ENCODE measurements around the gene SKIC8. TPM values are rescaled to one million over a fixed set of nuclear protein-coding genes. Genes with fewer than 3 reads are reported as not detected.

SKIC8 gene
- polyA plus RNA-seq, 4 donors: 45.9 to 68.0 (median 58.6) TPM

GRCh38 chr15:78263907-78264303 is 35.5 kb downstream of the SKIC8 start:
- WGBS, 3 donors: 60 to 86% (median 68%) methylated on average over 17 to 23 of the region's 23 CpGs
- peaks cover 0 to 4% (median 0%) of the 10 kb centered on the region in 3 donors for H3K36me3 ChIP-seq (ENCODE audit: control insufficient read depth in 3 of 3, insufficient read depth in 2 of 3, low read depth in 1 of 3, low read length in 3 of 3)
- FAIRE-seq: no peak
- no peaks in the 10 kb centered on the region for H3K9me3 ChIP-seq (ENCODE audit: control insufficient read depth in 2 of 2, insufficient read depth in 1 of 2, low read depth in 1 of 2, low read length in 1 of 2)
- peak in 1 of 2 donors; percentile 35 for DNase-seq
- peak overlapping the region in 1 of 3 donors; percentile 40 for H3K27ac ChIP-seq (ENCODE audit: low read depth in 1 of 3, low read length in 2 of 3)
- peak overlapping the region; percentile 70 to 80 (median 79) for H3K4me3 ChIP-seq (ENCODE audit: low read depth in 1 of 3, low read length in 3 of 3)
- no peaks in the 10 kb centered on the region for H3K27me3 ChIP-seq (ENCODE audit: control insufficient read depth in 3 of 3, insufficient read depth in 3 of 3, low read length in 3 of 3)
- H3K4me1 ChIP-seq (ENCODE audit: control insufficient read depth in 3 of 3, insufficient read depth in 2 of 3, low read depth in 1 of 3, low read length in 2 of 3): peaks cover 0 to 16% (median 8%) of the 10 kb centered on the region in 3 donors

- WGBS, 3 donors: 76 to 92% (median 83%) methylated on average over 7 of the region's 7 CpGs
- Histone ChIP-seq H3K27me3 (ENCODE audit: control insufficient read depth in 3 of 3, insufficient read depth in 3 of 3, low read length in 3 of 3) (no peaks in the 10 kb centered on the region), H3K9me3 (ENCODE audit: control insufficient read depth in 2 of 2, insufficient read depth in 1 of 2, low read depth in 1 of 2, low read length in 1 of 2) (no peaks in the 10 kb centered on the region), H3K27ac (ENCODE audit: low read depth in 1 of 3, low read length in 2 of 3) (no peak overlapping the region), H3K36me3 (ENCODE audit: control insufficient read depth in 3 of 3, insufficient read depth in 2 of 3, low read depth in 1 of 3, low read length in 3 of 3) (peaks cover 0 to 4% (median 0%) of the 10 kb centered on the region in 3 donors), H3K4me3 (ENCODE audit: low read depth in 1 of 3, low read length in 3 of 3) (no peak overlapping the region), H3K4me1 (ENCODE audit: control insufficient read depth in 3 of 3, insufficient read depth in 2 of 3, low read depth in 1 of 3, low read length in 2 of 3) (peaks cover 0 to 16% (median 8%) of the 10 kb centered on the region in 3 donors)
- FAIRE-seq (no peak), DNase-seq (no peak)
Observed at GRCh38 chr15:78263351-78263781, 36.0 kb downstream of the SKIC8 start.

- WGBS, 3 donors: 70 to 83% (median 81%) methylated on average over 3 of the region's 3 CpGs
- H3K27ac ChIP-seq (ENCODE audit: low read depth in 1 of 3, low read length in 2 of 3): no peak overlapping the region
- no peak for DNase-seq
- H3K9me3 ChIP-seq (ENCODE audit: control insufficient read depth in 2 of 2, insufficient read depth in 1 of 2, low read depth in 1 of 2, low read length in 1 of 2): no peaks in the 10 kb centered on the region
- no peak overlapping the region for H3K4me3 ChIP-seq (ENCODE audit: low read depth in 1 of 3, low read length in 3 of 3)
- H3K4me1 ChIP-seq (ENCODE audit: control insufficient read depth in 3 of 3, insufficient read depth in 2 of 3, low read depth in 1 of 3, low read length in 2 of 3): peaks cover 0 to 9% (median 8%) of the 10 kb centered on the region in 3 donors
- H3K27me3 ChIP-seq (ENCODE audit: control insufficient read depth in 3 of 3, insufficient read depth in 3 of 3, low read length in 3 of 3): no peaks in the 10 kb centered on the region
- no peak for FAIRE-seq
- H3K36me3 ChIP-seq (ENCODE audit: control insufficient read depth in 3 of 3, insufficient read depth in 2 of 3, low read depth in 1 of 3, low read length in 3 of 3): no peaks in the 10 kb centered on the region
Observed at GRCh38 chr15:78261062-78261461, 38.3 kb downstream of the SKIC8 start.

- 62 to 67% (median 64%) methylated on average over 2 of the region's 2 CpGs for WGBS, 3 donors
Observed at GRCh38 chr15:78260489-78260888, 38.9 kb downstream of the SKIC8 start.

GRCh38 chr15:78259232-78259631 is 40.2 kb downstream of the SKIC8 start:
- FAIRE-seq (no peak), DNase-seq (no peak)
- Histone ChIP-seq H3K27me3 (ENCODE audit: control insufficient read depth in 3 of 3, insufficient read depth in 3 of 3, low read length in 3 of 3) (no peaks in the 10 kb centered on the region), H3K4me3 (ENCODE audit: low read depth in 1 of 3, low read length in 3 of 3) (no peak overlapping the region), H3K27ac (ENCODE audit: low read depth in 1 of 3, low read length in 2 of 3) (no peak overlapping the region), H3K4me1 (ENCODE audit: control insufficient read depth in 3 of 3, insufficient read depth in 2 of 3, low read depth in 1 of 3, low read length in 2 of 3) (no peaks in the 10 kb centered on the region), H3K36me3 (ENCODE audit: control insufficient read depth in 3 of 3, insufficient read depth in 2 of 3, low read depth in 1 of 3, low read length in 3 of 3) (no peaks in the 10 kb centered on the region), H3K9me3 (ENCODE audit: control insufficient read depth in 2 of 2, insufficient read depth in 1 of 2, low read depth in 1 of 2, low read length in 1 of 2) (no peaks in the 10 kb centered on the region)
- WGBS, 3 donors: 74 to 89% (median 80%) methylated on average over 3 of the region's 3 CpGs

More at GRCh38 chr15:78260489-78260888, 38.9 kb downstream of the SKIC8 start:
- DNase-seq (no peak), FAIRE-seq (no peak)
- Histone ChIP-seq H3K9me3 (ENCODE audit: control insufficient read depth in 2 of 2, insufficient read depth in 1 of 2, low read depth in 1 of 2, low read length in 1 of 2) (no peaks in the 10 kb centered on the region), H3K4me3 (ENCODE audit: low read depth in 1 of 3, low read length in 3 of 3) (no peak overlapping the region), H3K36me3 (ENCODE audit: control insufficient read depth in 3 of 3, insufficient read depth in 2 of 3, low read depth in 1 of 3, low read length in 3 of 3) (no peaks in the 10 kb centered on the region), H3K27me3 (ENCODE audit: control insufficient read depth in 3 of 3, insufficient read depth in 3 of 3, low read length in 3 of 3) (no peaks in the 10 kb centered on the region), H3K27ac (ENCODE audit: low read depth in 1 of 3, low read length in 2 of 3) (no peak overlapping the region), H3K4me1 (ENCODE audit: control insufficient read depth in 3 of 3, insufficient read depth in 2 of 3, low read depth in 1 of 3, low read length in 2 of 3) (peaks cover 0 to 6% (median 5%) of the 10 kb centered on the region in 3 donors)

GRCh38 chr15:78257681-78258080 is 41.7 kb downstream of the SKIC8 start:
- 82 to 92% (median 86%) methylated on average over 3 of the region's 3 CpGs for WGBS, 3 donors
- H3K4me1 ChIP-seq (ENCODE audit: control insufficient read depth in 3 of 3, insufficient read depth in 2 of 3, low read depth in 1 of 3, low read length in 2 of 3): no peaks in the 10 kb centered on the region
- H3K4me3 ChIP-seq (ENCODE audit: low read depth in 1 of 3, low read length in 3 of 3): no peak overlapping the region
- no peaks in the 10 kb centered on the region for H3K9me3 ChIP-seq (ENCODE audit: control insufficient read depth in 2 of 2, insufficient read depth in 1 of 2, low read depth in 1 of 2, low read length in 1 of 2)
- H3K27me3 ChIP-seq (ENCODE audit: control insufficient read depth in 3 of 3, insufficient read depth in 3 of 3, low read length in 3 of 3): no peaks in the 10 kb centered on the region
- DNase-seq (no peak), FAIRE-seq (no peak)
- H3K36me3 ChIP-seq (ENCODE audit: control insufficient read depth in 3 of 3, insufficient read depth in 2 of 3, low read depth in 1 of 3, low read length in 3 of 3): no peaks in the 10 kb centered on the region
- no peak overlapping the region for H3K27ac ChIP-seq (ENCODE audit: low read depth in 1 of 3, low read length in 2 of 3)

GRCh38 chr15:78256044-78256437 is 43.4 kb downstream of the SKIC8 start:
- Histone ChIP-seq H3K4me3 (ENCODE audit: low read depth in 1 of 3, low read length in 3 of 3) (no peak overlapping the region), H3K27me3 (ENCODE audit: control insufficient read depth in 3 of 3, insufficient read depth in 3 of 3, low read length in 3 of 3) (no peaks in the 10 kb centered on the region), H3K4me1 (ENCODE audit: control insufficient read depth in 3 of 3, insufficient read depth in 2 of 3, low read depth in 1 of 3, low read length in 2 of 3) (no peaks in the 10 kb centered on the region), H3K9me3 (ENCODE audit: control insufficient read depth in 2 of 2, insufficient read depth in 1 of 2, low read depth in 1 of 2, low read length in 1 of 2) (no peaks in the 10 kb centered on the region), H3K27ac (ENCODE audit: low read depth in 1 of 3, low read length in 2 of 3) (no peak overlapping the region), H3K36me3 (ENCODE audit: control insufficient read depth in 3 of 3, insufficient read depth in 2 of 3, low read depth in 1 of 3, low read length in 3 of 3) (no peaks in the 10 kb centered on the region)
- no peak for DNase-seq
- WGBS, 3 donors: 87 to 91% (median 87%) methylated on average over 3 of the region's 3 CpGs
- no peak for FAIRE-seq

- FAIRE-seq (no peak), DNase-seq (no peak)
- no peaks in the 10 kb centered on the region for H3K27me3 ChIP-seq (ENCODE audit: control insufficient read depth in 3 of 3, insufficient read depth in 3 of 3, low read length in 3 of 3)
- no peak overlapping the region for H3K4me3 ChIP-seq (ENCODE audit: low read depth in 1 of 3, low read length in 3 of 3)
- H3K9me3 ChIP-seq (ENCODE audit: control insufficient read depth in 2 of 2, insufficient read depth in 1 of 2, low read depth in 1 of 2, low read length in 1 of 2): no peaks in the 10 kb centered on the region
- H3K4me1 ChIP-seq (ENCODE audit: control insufficient read depth in 3 of 3, insufficient read depth in 2 of 3, low read depth in 1 of 3, low read length in 2 of 3): no peaks in the 10 kb centered on the region
- 82 to 88% (median 86%) methylated on average over 1 of the region's 1 CpG for WGBS, 3 donors
- H3K27ac ChIP-seq (ENCODE audit: low read depth in 1 of 3, low read length in 2 of 3): no peak overlapping the region
- H3K36me3 ChIP-seq (ENCODE audit: control insufficient read depth in 3 of 3, insufficient read depth in 2 of 3, low read depth in 1 of 3, low read length in 3 of 3): no peaks in the 10 kb centered on the region
Observed at GRCh38 chr15:78255421-78256043, 43.9 kb downstream of the SKIC8 start.

GRCh38 chr15:78251136-78251535 is 48.3 kb downstream of the SKIC8 start:
- no peak for FAIRE-seq
- DNase-seq: no peak
- Histone ChIP-seq H3K4me1 (ENCODE audit: control insufficient read depth in 3 of 3, insufficient read depth in 2 of 3, low read depth in 1 of 3, low read length in 2 of 3) (no peaks in the 10 kb centered on the region), H3K36me3 (ENCODE audit: control insufficient read depth in 3 of 3, insufficient read depth in 2 of 3, low read depth in 1 of 3, low read length in 3 of 3) (no peaks in the 10 kb centered on the region), H3K4me3 (ENCODE audit: low read depth in 1 of 3, low read length in 3 of 3) (no peak overlapping the region), H3K27ac (ENCODE audit: low read depth in 1 of 3, low read length in 2 of 3) (no peak overlapping the region), H3K27me3 (ENCODE audit: control insufficient read depth in 3 of 3, insufficient read depth in 3 of 3, low read length in 3 of 3) (no peaks in the 10 kb centered on the region), H3K9me3 (ENCODE audit: control insufficient read depth in 2 of 2, insufficient read depth in 1 of 2, low read depth in 1 of 2, low read length in 1 of 2) (no peaks in the 10 kb centered on the region)
- 82 to 89% (median 87%) methylated on average over 9 of the region's 9 CpGs for WGBS, 3 donors
